M059J (cell line): Measurements from ENCODE around the gene CRYBG1. TPM values are rescaled to one million over a fixed set of nuclear protein-coding genes. Genes with fewer than 3 reads are reported as not detected.

Source experiments
- DNase-seq: peaks from one replicate; pipeline ENCODE4 v3.0.0-alpha.2; 2012; ENCODE audit warnings: low read depth
- total RNA-seq: library from RNA; depleted of rRNA; stranded (reverse); fragments of >200 nt; shearing (Covaris generic); gene quantifications from 2 replicates; pipeline ENCODE4 v1.2.3, GENCODE V29; 2014

Gene CRYBG1
- total RNA-seq, 1 experiment from 2014 or later = 18.9 TPM

GRCh38 chr6:106460481-106460880 lies 100.0 kb downstream of the CRYBG1 start:
- no peak for DNase-seq

- DNase-seq = no peak
These were observed 100.6 kb downstream of the CRYBG1 start for GRCh38 chr6:106461084-106461483.

GRCh38 chr6:106462923-106463557 lies 102.5 kb downstream of the CRYBG1 start:
- no peak for DNase-seq

GRCh38 chr6:106466211-106466610 lies 105.7 kb downstream of the CRYBG1 start:
- DNase-seq = no peak

- DNase-seq = no peak
These were observed 108.4 kb downstream of the CRYBG1 start for GRCh38 chr6:106468935-106469334.

- DNase-seq = no peak
These were observed 109.4 kb downstream of the CRYBG1 start for GRCh38 chr6:106469882-106470281.

- no peak for DNase-seq
These were observed 109.8 kb downstream of the CRYBG1 start for GRCh38 chr6:106470316-106470715.

- DNase-seq = no peak
These were observed 110.3 kb downstream of the CRYBG1 start for GRCh38 chr6:106470811-106471210.

- peak; percentile 52 for DNase-seq
These were observed 113.3 kb downstream of the CRYBG1 start for GRCh38 chr6:106473812-106474211.

- no peak for DNase-seq
These were observed 113.9 kb downstream of the CRYBG1 start for GRCh38 chr6:106474466-106474865.

- DNase-seq = no peak
These were observed 114.8 kb downstream of the CRYBG1 start for GRCh38 chr6:106475284-106475683.

GRCh38 chr6:106476331-106477105 lies 116.0 kb downstream of the CRYBG1 start:
- peak; percentile 64 for DNase-seq

GRCh38 chr6:106477146-106477545 lies 116.6 kb downstream of the CRYBG1 start:
- no peak for DNase-seq

GRCh38 chr6:106477790-106478189 lies 117.3 kb downstream of the CRYBG1 start:
- peak; percentile 26 for DNase-seq

- DNase-seq = peak; percentile 17
These were observed 125.7 kb downstream of the CRYBG1 start for GRCh38 chr6:106486236-106486635.

- peak; percentile 49 for DNase-seq
These were observed 128.2 kb downstream of the CRYBG1 start for GRCh38 chr6:106488494-106489370.

GRCh38 chr6:106490030-106490429 lies 129.5 kb downstream of the CRYBG1 start:
- no peak for DNase-seq

GRCh38 chr6:106490436-106490835 lies 129.9 kb downstream of the CRYBG1 start:
- DNase-seq = no peak

GRCh38 chr6:106490974-106491373 lies 130.5 kb downstream of the CRYBG1 start:
- DNase-seq = no peak

GRCh38 chr6:106495014-106495413 lies 134.5 kb downstream of the CRYBG1 start:
- no peak for DNase-seq

- no peak for DNase-seq
These were observed 136.3 kb downstream of the CRYBG1 start for GRCh38 chr6:106496823-106497222.

- no peak for DNase-seq
These were observed 141.4 kb downstream of the CRYBG1 start for GRCh38 chr6:106501960-106502371.
